NB4 (cell line): ENCODE measurements around the gene HCCS.

Experiments used
- DNase-seq: peaks from one replicate; pipeline ENCODE4 v3.0.0; 2010; ENCODE audit warnings: low read depth
- H3K4me3 ChIP-seq: one replicate; pipeline ENCODE4 v1.5.1; 2011; ENCODE audit warnings: mild to moderate bottlenecking, low read depth, low read length, moderate library complexity
- CTCF ChIP-seq: IDR thresholded peaks from one replicate; pipeline ENCODE4 v1.5.1; 2012; ENCODE audit warnings: low read depth, low read length
- MAX ChIP-seq: IDR thresholded peaks from 2 replicates; pipeline ENCODE4 v1.6.1; 2011; ENCODE audit warnings: low read depth, low read length
- MYC ChIP-seq: IDR thresholded peaks from 2 replicates; pipeline ENCODE4 v1.6.1; 2011; ENCODE audit warnings: low read depth, low read length
- POLR2A ChIP-seq: IDR thresholded peaks from 2 replicates; pipeline ENCODE4 v1.6.1; 2011; ENCODE audit warnings: mild to moderate bottlenecking; ENCODE audit not compliant: insufficient read length; ENCODE audit errors: extremely low read depth

Gene HCCS

GRCh38 chrX:11124112-11124511 is 13.0 kb downstream of the HCCS start:
- no peak for TF ChIP-seq POLR2A
- no peak for TF ChIP-seq MAX
- no peak for TF ChIP-seq MYC
- DNase-seq, result no peak
- H3K4me3 ChIP-seq, result no peak overlapping the region

GRCh38 chrX:11125060-11125459 is 13.9 kb downstream of the HCCS start:
- no peak for DNase-seq
- TF ChIP-seq MAX (no peak), POLR2A (no peak), MYC (no peak), CTCF (no peak)
- no peak overlapping the region for H3K4me3 ChIP-seq

- DNase-seq, result no peak
- TF ChIP-seq POLR2A, result no peak
- no peak for TF ChIP-seq MYC
- TF ChIP-seq CTCF, result no peak
- TF ChIP-seq MAX, result no peak
- H3K4me3 ChIP-seq, result no peak overlapping the region
Observed at GRCh38 chrX:11129534-11130105, 18.5 kb downstream of the HCCS start.

- no peak overlapping the region for H3K4me3 ChIP-seq
- TF ChIP-seq POLR2A (no peak), MYC (no peak), MAX (no peak), CTCF (no peak)
- DNase-seq, result no peak
Observed at GRCh38 chrX:11130136-11130535, 19.0 kb downstream of the HCCS start.

GRCh38 chrX:11131146-11131545 is 20.0 kb downstream of the HCCS start:
- H3K4me3 ChIP-seq, result no peak overlapping the region
- TF ChIP-seq MYC (no peak), POLR2A (no peak), CTCF (no peak), MAX (no peak)
- DNase-seq, result no peak

GRCh38 chrX:11135564-11136185 is 24.5 kb downstream of the HCCS start:
- TF ChIP-seq MAX (no peak), POLR2A (no peak), CTCF (no peak), MYC (no peak)
- no peak for DNase-seq
- H3K4me3 ChIP-seq, result no peak overlapping the region
